SK-N-SH (cell line): ENCODE results near the gene C20orf204.

Experiments used
- CTCF ChIP-seq: fragments of 200-600 bp; sonication (generic); IDR thresholded peaks from 2 replicates; pipeline ENCODE4 v1.6.1; 2017; ENCODE audit warnings: antibody characterized with exemption, mild to moderate bottlenecking, moderate library complexity
- FOSL2 ChIP-seq: IDR thresholded peaks from 2 replicates; pipeline ENCODE4 v1.4.0; 2012; ENCODE audit warnings: low read depth, mild to moderate bottlenecking, moderate library complexity, borderline replicate concordance
- MAX ChIP-seq: IDR thresholded peaks from 2 replicates; pipeline ENCODE4 v1.4.0; 2012; ENCODE audit warnings: low read depth
- NFIC ChIP-seq: IDR thresholded peaks from 2 replicates; pipeline ENCODE4 v1.4.0; 2012; ENCODE audit warnings: borderline replicate concordance
- PBX3 ChIP-seq: IDR thresholded peaks from 2 replicates; pipeline ENCODE4; 2012
- POLR2AphosphoS5 ChIP-seq: IDR thresholded peaks from 2 replicates; pipeline ENCODE4 v1.6.1; 2012; ENCODE audit warnings: low read depth, low read length
- RAD21 ChIP-seq: IDR thresholded peaks from 2 replicates; pipeline ENCODE4 v1.6.1; 2012; ENCODE audit warnings: mild to moderate bottlenecking, low read length
- RCOR1 ChIP-seq: fragments of 150-350 bp; IDR thresholded peaks from 2 replicates; pipeline ENCODE4 v1.6.1; 2017; ENCODE audit warnings: antibody characterized with exemption, low read length
- RFX5 ChIP-seq: IDR thresholded peaks from 2 replicates; pipeline ENCODE4 v1.6.1; 2012; ENCODE audit warnings: mild to moderate bottlenecking, improper control_type of control experiment, low read length
- TEAD4 ChIP-seq: IDR thresholded peaks from 2 replicates; pipeline ENCODE4 v1.4.0; 2012; ENCODE audit warnings: mild to moderate bottlenecking, borderline replicate concordance; ENCODE audit not compliant: insufficient read depth

GRCh38 chr20:64055893-64056638 is 20.1 kb downstream of the C20orf204 start:
- TF ChIP-seq RAD21 (no peak), FOSL2 (no peak), CTCF (no peak), TEAD4 (no peak), POLR2AphosphoS5 (no peak), PBX3 (no peak), MAX (no peak), RCOR1 (no peak), RFX5 (no peak), NFIC (no peak)
